Peyer's patch (tissue), 4 donors: Measurements from ENCODE around the gene SMAD4.

Source experiments
- CTCF ChIP-seq, 6 experiments: fragments of 450-650 bp in 4 of 6; fragments of 200-600 bp in 2 of 6; sonication (generic) in 1 of 6; IDR thresholded peaks; one replicate each; pipeline ENCODE4 v1.5.1; 2017 to 2019; ENCODE audit warnings: antibody characterized with exemption in 6 of 6, mild to moderate bottlenecking in 3 of 6, moderate library complexity in 1 of 6
- POLR2A ChIP-seq, 2 donors: fragments of 450-650 bp; IDR thresholded peaks; one replicate each; pipeline ENCODE4 v1.5.1; 2017; ENCODE audit warnings: antibody characterized with exemption in 2 of 2, mild to moderate bottlenecking in 2 of 2, moderate library complexity in 2 of 2

DNA sequence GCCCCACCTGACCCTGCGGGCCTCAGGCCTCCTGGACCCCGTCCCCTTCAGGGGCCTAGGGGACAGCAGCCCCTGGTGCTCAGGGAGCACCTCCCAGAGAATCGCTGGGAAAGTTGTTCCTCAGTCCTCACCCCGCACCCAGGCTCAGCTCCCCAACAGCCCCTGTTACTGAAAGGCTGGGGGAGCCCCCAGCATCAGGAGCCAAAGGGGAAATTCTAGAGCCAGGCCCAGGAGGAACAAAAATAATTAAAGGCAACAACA lies 91.5 kb downstream of the SMAD4 start:
- no peak for TF ChIP-seq CTCF (IDR thresholded peaks at IDR 0.05)
- no peak for TF ChIP-seq POLR2A (IDR thresholded peaks at IDR 0.05)
